NOMO-1 (cell line): Measurements from ENCODE around the gene GEMIN5.
"Not testable (repeated sequence)": the region's sequence is repeated elsewhere in the genome, so short reads cannot be mapped to it uniquely, and the experiment has no call there.

Experiments
- DNase-seq, 2 experiments: peaks; one replicate each; lab custom pipeline; 2025; ENCODE audit not compliant: unreplicated experiment in 2 of 2; lab: John Stamatoyannopoulos, UW

Gene GEMIN5

GRCh38 chr5:154943527-154943926, 5.5 kb upstream of the GEMIN5 start:
- no peak for DNase-seq

- peak; percentile 89 to 94 for DNase-seq
These were observed 3.0 kb upstream of the GEMIN5 start, which contains the start of gene MRPL22 for GRCh38 chr5:154940772-154941620. Gene MRPL22, plus strand, starts transcription at chr5:154941073. Its CDS starts 38 bp downstream, at chr5:154941111.

- no peak for DNase-seq
These were observed 2.4 kb upstream of the GEMIN5 start for GRCh38 chr5:154940375-154940771.

- not testable (repeated sequence) for DNase-seq
These were observed 1.4 kb upstream of the GEMIN5 start for GRCh38 chr5:154939387-154939786.

- DNase-seq: no peak
These were observed 759 bp downstream of the GEMIN5 start for GRCh38 chr5:154937186-154937717.

- DNase-seq: no peak
These were observed 3.1 kb downstream of the GEMIN5 start for GRCh38 chr5:154934881-154935280.

- DNase-seq: no peak
These were observed 4.5 kb downstream of the GEMIN5 start for GRCh38 chr5:154933537-154933936.

GRCh38 chr5:154923441-154924430, 14.3 kb downstream of the GEMIN5 start:
- no peak for DNase-seq

GRCh38 chr5:154917757-154918156, 20.3 kb downstream of the GEMIN5 start:
- no peak for DNase-seq

- no peak for DNase-seq
These were observed 21.1 kb downstream of the GEMIN5 start for GRCh38 chr5:154916874-154917273.

GRCh38 chr5:154905601-154906000, 32.4 kb downstream of the GEMIN5 start:
- not testable (repeated sequence) for DNase-seq

GRCh38 chr5:154901913-154902312, 36.1 kb downstream of the GEMIN5 start:
- no peak for DNase-seq

- DNase-seq: no peak
These were observed 36.7 kb downstream of the GEMIN5 start for GRCh38 chr5:154901276-154901675.

GRCh38 chr5:154900066-154900465, 37.9 kb downstream of the GEMIN5 start:
- no peak for DNase-seq

- DNase-seq: no peak
These were observed 38.7 kb downstream of the GEMIN5 start for GRCh38 chr5:154899151-154899816.

- no peak for DNase-seq
These were observed 39.8 kb downstream of the GEMIN5 start for GRCh38 chr5:154898210-154898609.

- DNase-seq: no peak
These were observed 41.3 kb downstream of the GEMIN5 start for GRCh38 chr5:154896562-154897165.

- no peak for DNase-seq
These were observed 42.1 kb downstream of the GEMIN5 start for GRCh38 chr5:154895606-154896561.

- no peak for DNase-seq
These were observed 44.6 kb downstream of the GEMIN5 start for GRCh38 chr5:154893381-154893780.
